ENCODE data around the gene MRRF. TPM values are rescaled to one million over a fixed set of nuclear protein-coding genes. Genes with fewer than 3 reads are reported as not detected.
A peak's percentile ranks its signal among the peaks of the same experiment; 100 is the strongest.

Gene MRRF
- total RNA-seq, 4 donors from 2014 or later = 22.7 to 39.4 (median 38.2) TPM

GRCh38 chr9:122265149-122265915 lies 650 bp downstream of the MRRF start:
- 13% methylated on average over 17 of the region's 17 CpGs for WGBS, 2 donors
- no peak for DNase-seq (ENCODE audit: low spot score in 2 of 2)
- peak overlapping the region; percentile 69 to 89 (median 76) for H3K4me3 ChIP-seq
- H3K4me1 ChIP-seq = peaks cover 0 to 46% (median 20%) of the 10 kb centered on the region in 4 donors
- TF ChIP-seq, protein P1, sequence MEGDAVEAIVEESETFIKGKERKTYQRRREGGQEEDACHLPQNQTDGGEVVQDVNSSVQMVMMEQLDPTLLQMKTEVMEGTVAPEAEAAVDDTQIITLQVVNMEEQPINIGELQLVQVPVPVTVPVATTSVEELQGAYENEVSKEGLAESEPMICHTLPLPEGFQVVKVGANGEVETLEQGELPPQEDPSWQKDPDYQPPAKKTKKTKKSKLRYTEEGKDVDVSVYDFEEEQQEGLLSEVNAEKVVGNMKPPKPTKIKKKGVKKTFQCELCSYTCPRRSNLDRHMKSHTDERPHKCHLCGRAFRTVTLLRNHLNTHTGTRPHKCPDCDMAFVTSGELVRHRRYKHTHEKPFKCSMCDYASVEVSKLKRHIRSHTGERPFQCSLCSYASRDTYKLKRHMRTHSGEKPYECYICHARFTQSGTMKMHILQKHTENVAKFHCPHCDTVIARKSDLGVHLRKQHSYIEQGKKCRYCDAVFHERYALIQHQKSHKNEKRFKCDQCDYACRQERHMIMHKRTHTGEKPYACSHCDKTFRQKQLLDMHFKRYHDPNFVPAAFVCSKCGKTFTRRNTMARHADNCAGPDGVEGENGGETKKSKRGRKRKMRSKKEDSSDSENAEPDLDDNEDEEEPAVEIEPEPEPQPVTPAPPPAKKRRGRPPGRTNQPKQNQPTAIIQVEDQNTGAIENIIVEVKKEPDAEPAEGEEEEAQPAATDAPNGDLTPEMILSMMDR (IDR thresholded peaks at IDR 0.05) = no peak
- TF ChIP-seq EP300 (IDR thresholded peaks at IDR 0.05) (no peak), POLR2A (IDR thresholded peaks at IDR 0.05) (no peak)
- no peaks in the 10 kb centered on the region for H3K27me3 ChIP-seq
- H3K27ac ChIP-seq = peak overlapping the region; percentile 90 to 94 (median 92)
- peaks cover 0 to 11% (median 0%) of the 10 kb centered on the region in 3 donors for H3K36me3 ChIP-seq
- no peaks in the 10 kb centered on the region for H3K9me3 ChIP-seq

- Histone ChIP-seq H3K4me1 (peaks cover 0 to 23% (median 15%) of the 10 kb centered on the region in 4 donors), H3K4me3 (no peak overlapping the region), H3K27ac (no peak overlapping the region), H3K36me3 (peaks cover 0 to 25% (median 0%) of the 10 kb centered on the region in 3 donors), H3K9me3 (no peaks in the 10 kb centered on the region), H3K27me3 (no peaks in the 10 kb centered on the region)
- no peak for TF ChIP-seq POLR2A (IDR thresholded peaks at IDR 0.05)
- TF ChIP-seq, protein P1 (IDR thresholded peaks at IDR 0.05) = no peak
- TF ChIP-seq EP300 (IDR thresholded peaks at IDR 0.05) = no peak
- no peak for DNase-seq (ENCODE audit: low spot score in 2 of 2)
- WGBS, 2 donors = 84 to 88% methylated on average over 6 of the region's 6 CpGs
Measured at GRCh38 chr9:122268041-122268814, 3.5 kb downstream of the MRRF start.

- 88 to 98% methylated on average over 2 of the region's 2 CpGs for WGBS, 2 donors
- H3K4me1 ChIP-seq = no peaks in the 10 kb centered on the region
- no peak for TF ChIP-seq EP300 (IDR thresholded peaks at IDR 0.05)
- TF ChIP-seq POLR2A (IDR thresholded peaks at IDR 0.05) = no peak
- TF ChIP-seq, protein P1 (IDR thresholded peaks at IDR 0.05) = no peak
- H3K4me3 ChIP-seq = no peak overlapping the region
- H3K27me3 ChIP-seq = no peaks in the 10 kb centered on the region
- H3K36me3 ChIP-seq = peaks cover 0 to 61% (median 0%) of the 10 kb centered on the region in 3 donors
- H3K27ac ChIP-seq = no peak overlapping the region
- peaks cover 0 to 21% (median 7%) of the 10 kb centered on the region in 4 donors for H3K9me3 ChIP-seq
- DNase-seq (ENCODE audit: low spot score in 2 of 2) = no peak
Measured at GRCh38 chr9:122274055-122274454, 9.4 kb downstream of the MRRF start.

GRCh38 chr9:122276096-122276495 lies 11.4 kb downstream of the MRRF start:
- Histone ChIP-seq H3K36me3 (peaks cover 0 to 65% (median 0%) of the 10 kb centered on the region in 3 donors), H3K4me3 (no peak overlapping the region), H3K27ac (no peak overlapping the region), H3K9me3 (peaks cover 0 to 21% (median 7%) of the 10 kb centered on the region in 4 donors), H3K27me3 (no peaks in the 10 kb centered on the region), H3K4me1 (peaks cover 0 to 4% (median 0%) of the 10 kb centered on the region in 4 donors)
- DNase-seq (ENCODE audit: low spot score in 2 of 2) = no peak
- TF ChIP-seq EP300 (IDR thresholded peaks at IDR 0.05) (no peak), POLR2A (IDR thresholded peaks at IDR 0.05) (no peak)
- TF ChIP-seq, protein P1 (IDR thresholded peaks at IDR 0.05) = no peak
- 93 to 95% methylated on average over 7 of the region's 7 CpGs for WGBS, 2 donors

All from tibial nerve (tissue), 4 donors.